K562 (cell line): ENCODE data around the gene WDR31. TPM values are rescaled to one million over a fixed set of nuclear protein-coding genes. Genes with fewer than 3 reads are reported as not detected.

Experiments used
- ARID2 ChIP-seq: fragments of 450-650 bp; IDR thresholded peaks from 2 replicates; pipeline ENCODE4 v1.6.1; 2017; ENCODE audit warnings: antibody characterized with exemption, mild to moderate bottlenecking
- CBX2 ChIP-seq: fragments of 200-600 bp; sonication (generic); IDR thresholded peaks from one replicate; pipeline ENCODE4 v1.6.1; 2012; ENCODE audit warnings: mild to moderate bottlenecking, low read length, inconsistent platforms; ENCODE audit not compliant: insufficient read depth, poor library complexity, severe bottlenecking
- HNRNPLL ChIP-seq: fragments of 200-400 bp; formaldehyde crosslinking; IDR thresholded peaks from 2 replicates; pipeline ENCODE4 v1.6.1; 2017; ENCODE audit warnings: low read length, low read depth, mild to moderate bottlenecking; ENCODE audit not compliant: poor library complexity, severe bottlenecking
- MAFK ChIP-seq: IDR thresholded peaks from 2 replicates; pipeline ENCODE4 v1.6.1; 2011; ENCODE audit warnings: low read length, improper control_type of control experiment
- MXI1 ChIP-seq: IDR thresholded peaks from 2 replicates; pipeline ENCODE4 v1.6.1; 2011; ENCODE audit warnings: low read depth, mild to moderate bottlenecking, improper control_type of control experiment, low read length
- NCOA4 ChIP-seq: fragments of 450-650 bp; IDR thresholded peaks from 2 replicates; pipeline ENCODE4 v1.6.1; 2018; ENCODE audit warnings: mild to moderate bottlenecking; ENCODE audit not compliant: partially characterized antibody
- NUFIP1 ChIP-seq: fragments of 450-650 bp; IDR thresholded peaks from 2 replicates; pipeline ENCODE4 v1.6.1; 2018; ENCODE audit not compliant: partially characterized antibody
- RBM17 ChIP-seq: fragments of 200-400 bp; formaldehyde crosslinking; IDR thresholded peaks from 2 replicates; pipeline ENCODE4 v1.6.1; 2017; ENCODE audit warnings: low read depth, mild to moderate bottlenecking, low read length, borderline replicate concordance
- SMAD4 ChIP-seq: fragments of 250-450 bp; sonication (Bioruptor Pico); conservative IDR thresholded peaks from 2 replicates; pipeline ENCODE4 v1.8.0; 2021; ENCODE audit warnings: inconsistent platforms, mild to moderate bottlenecking, moderate library complexity
- SNRNP70 ChIP-seq: fragments of 200-400 bp; formaldehyde crosslinking; optimal IDR thresholded peaks from 2 replicates; pipeline ENCODE3; 2017; ENCODE audit warnings: low read depth, low read length
- TARDBP ChIP-seq: fragments of 450-650 bp; IDR thresholded peaks from 2 replicates; pipeline ENCODE4 v1.6.1; 2016
- ZNF134 ChIP-seq: fragments of 250-450 bp; sonication (Bioruptor Pico); conservative IDR thresholded peaks from 2 replicates; pipeline ENCODE4 v1.4.0; 2020
- ZNF507 ChIP-seq: conservative IDR thresholded peaks from 2 replicates; pipeline ENCODE4 v1.6.1; 2017; ENCODE audit warnings: missing genetic modification characterization, missing compliant biosample characterization
- ZNF785 ChIP-seq: fragments of 250-450 bp; sonication (Bioruptor Pico); IDR thresholded peaks from 2 replicates; pipeline ENCODE4 v1.4.0; 2020; ENCODE audit warnings: mild to moderate bottlenecking
- polyA plus RNA-seq, 8 experiments: library from polyadenylated mRNA; depleted of rRNA in 4 of 8; stranded (reverse) in 5 of 8; unstranded in 3 of 8; fragments of >200 nt; fragmentation: Nextera tagmentation in 2 of 8; fragmentation: Illumina TruSeq in 1 of 8; extraction: Ambion mirVana in 2 of 8; extraction: Trizol in 1 of 8; gene quantifications; 2 replicates each; pipeline versions ENCODE4 v1.2.1 to v1.2.3, GENCODE V29; 2011 to 2014; ENCODE audit warnings: inconsistent platforms in 1 of 8, missing spikeins in 1 of 8
- total RNA-seq, 7 experiments: library from RNA; depleted of rRNA in 6 of 7; stranded (reverse); fragments of >200 nt in 6 of 7; fragmentation: Illumina TruSeq in 2 of 7; extraction: Trizol in 2 of 7; gene quantifications; 2 replicates each; pipeline versions ENCODE4 v1.2.1 to v1.2.3, GENCODE V29; 2011 to 2021; ENCODE audit warnings: low replicate concordance in 1 of 7
- TF ChIP-seq, protein P1 (sequence below): IDR thresholded peaks from 2 replicates; pipeline ENCODE4 v1.6.1; 2014; ENCODE audit warnings: antibody characterized with exemption
- TF ChIP-seq, protein P2 (sequence below), 2 experiments: fragments of 450-650 bp in 1 of 2; sonication (generic) in 1 of 2; formaldehyde crosslinking in 1 of 2; IDR thresholded peaks; 2 replicates each; pipeline versions ENCODE4 v1.7.1 to v1.9.0; 2016 to 2022; ENCODE audit warnings: inconsistent platforms in 1 of 2, mild to moderate bottlenecking in 1 of 2, missing genetic modification reagents in 1 of 2
- TF ChIP-seq, protein P3 (sequence below): fragments of 250-450 bp; sonication (Bioruptor Pico); IDR thresholded peaks from 2 replicates; pipeline ENCODE4 v1.8.0; 2022; ENCODE audit warnings: moderate library complexity, mild to moderate bottlenecking, inconsistent platforms

Gene WDR31
- total and polyA plus RNA-seq, 9 of the 15 experiments (the other 6 are each of a cell fraction or from before 2014, with no cell fraction given): 0.35 to 1.8 (median 0.95) TPM

DNA sequence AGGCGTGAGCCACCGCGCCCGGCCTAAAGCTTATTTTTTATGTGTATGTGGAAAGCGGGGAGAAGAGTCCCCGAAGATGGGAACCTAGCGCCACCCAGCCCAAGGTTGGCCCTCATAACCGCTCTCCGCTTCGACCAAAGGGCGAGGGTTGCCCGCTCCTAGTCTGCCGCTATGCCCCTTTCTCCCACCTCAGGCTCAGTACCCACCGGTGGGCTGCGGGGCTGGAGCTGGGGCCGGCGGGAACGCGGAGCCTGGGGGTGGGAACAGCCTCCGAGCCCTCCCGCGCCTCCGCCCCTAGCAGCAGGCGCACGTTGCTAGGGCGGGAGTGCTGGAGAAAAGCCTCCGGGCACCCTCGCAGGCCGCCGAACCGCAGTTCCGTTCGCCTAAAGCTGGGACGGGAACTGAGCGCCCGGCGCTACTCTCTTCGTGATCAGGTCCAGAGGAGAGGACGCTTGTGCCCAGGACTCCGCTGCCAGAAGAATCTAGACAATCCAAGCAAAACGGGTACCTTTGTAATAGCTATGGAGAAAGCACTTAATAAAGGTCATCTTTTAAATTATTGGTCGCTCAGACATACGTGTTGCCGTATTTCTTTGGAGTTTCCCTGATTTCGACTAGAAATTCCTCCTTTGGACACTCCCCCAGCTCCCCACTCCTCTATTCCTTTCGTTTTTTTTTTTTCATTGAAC is at the start of gene WDR31 (continued):
- TF ChIP-seq, protein P1, sequence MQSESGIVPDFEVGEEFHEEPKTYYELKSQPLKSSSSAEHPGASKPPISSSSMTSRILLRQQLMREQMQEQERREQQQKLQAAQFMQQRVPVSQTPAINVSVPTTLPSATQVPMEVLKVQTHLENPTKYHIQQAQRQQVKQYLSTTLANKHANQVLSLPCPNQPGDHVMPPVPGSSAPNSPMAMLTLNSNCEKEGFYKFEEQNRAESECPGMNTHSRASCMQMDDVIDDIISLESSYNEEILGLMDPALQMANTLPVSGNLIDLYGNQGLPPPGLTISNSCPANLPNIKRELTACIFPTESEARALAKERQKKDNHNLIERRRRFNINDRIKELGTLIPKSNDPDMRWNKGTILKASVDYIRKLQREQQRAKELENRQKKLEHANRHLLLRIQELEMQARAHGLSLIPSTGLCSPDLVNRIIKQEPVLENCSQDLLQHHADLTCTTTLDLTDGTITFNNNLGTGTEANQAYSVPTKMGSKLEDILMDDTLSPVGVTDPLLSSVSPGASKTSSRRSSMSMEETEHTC: no peak
- TF ChIP-seq RBM17: no peak
- TF ChIP-seq MAFK: no peak
- no peak for TF ChIP-seq ZNF507 (tag)
- no peak for TF ChIP-seq SNRNP70
- TF ChIP-seq SMAD4 (CRISPR knock-in tag): peak; percentile 19; the same call in 1 of the 2 replicates
- TF ChIP-seq ZNF785 (CRISPR knock-in tag): no peak
- TF ChIP-seq, protein P2, sequence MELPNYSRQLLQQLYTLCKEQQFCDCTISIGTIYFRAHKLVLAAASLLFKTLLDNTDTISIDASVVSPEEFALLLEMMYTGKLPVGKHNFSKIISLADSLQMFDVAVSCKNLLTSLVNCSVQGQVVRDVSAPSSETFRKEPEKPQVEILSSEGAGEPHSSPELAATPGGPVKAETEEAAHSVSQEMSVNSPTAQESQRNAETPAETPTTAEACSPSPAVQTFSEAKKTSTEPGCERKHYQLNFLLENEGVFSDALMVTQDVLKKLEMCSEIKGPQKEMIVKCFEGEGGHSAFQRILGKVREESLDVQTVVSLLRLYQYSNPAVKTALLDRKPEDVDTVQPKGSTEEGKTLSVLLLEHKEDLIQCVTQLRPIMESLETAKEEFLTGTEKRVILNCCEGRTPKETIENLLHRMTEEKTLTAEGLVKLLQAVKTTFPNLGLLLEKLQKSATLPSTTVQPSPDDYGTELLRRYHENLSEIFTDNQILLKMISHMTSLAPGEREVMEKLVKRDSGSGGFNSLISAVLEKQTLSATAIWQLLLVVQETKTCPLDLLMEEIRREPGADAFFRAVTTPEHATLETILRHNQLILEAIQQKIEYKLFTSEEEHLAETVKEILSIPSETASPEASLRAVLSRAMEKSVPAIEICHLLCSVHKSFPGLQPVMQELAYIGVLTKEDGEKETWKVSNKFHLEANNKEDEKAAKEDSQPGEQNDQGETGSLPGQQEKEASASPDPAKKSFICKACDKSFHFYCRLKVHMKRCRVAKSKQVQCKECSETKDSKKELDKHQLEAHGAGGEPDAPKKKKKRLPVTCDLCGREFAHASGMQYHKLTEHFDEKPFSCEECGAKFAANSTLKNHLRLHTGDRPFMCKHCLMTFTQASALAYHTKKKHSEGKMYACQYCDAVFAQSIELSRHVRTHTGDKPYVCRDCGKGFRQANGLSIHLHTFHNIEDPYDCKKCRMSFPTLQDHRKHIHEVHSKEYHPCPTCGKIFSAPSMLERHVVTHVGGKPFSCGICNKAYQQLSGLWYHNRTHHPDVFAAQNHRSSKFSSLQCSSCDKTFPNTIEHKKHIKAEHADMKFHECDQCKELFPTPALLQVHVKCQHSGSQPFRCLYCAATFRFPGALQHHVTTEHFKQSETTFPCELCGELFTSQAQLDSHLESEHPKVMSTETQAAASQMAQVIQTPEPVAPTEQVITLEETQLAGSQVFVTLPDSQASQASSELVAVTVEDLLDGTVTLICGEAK (IDR thresholded peaks at IDR 0.05): peak; percentile 93
- TF ChIP-seq, protein P2 (CRISPR knock-in tag; IDR thresholded peaks at IDR 0.05): no peak
- no peak for TF ChIP-seq HNRNPLL
- TF ChIP-seq MXI1: peak; percentile 92
- TF ChIP-seq TARDBP: 0 out of 2 replicates have a peak, but pooled peaks have one; percentile 63
- TF ChIP-seq ZNF134: no peak
- no peak for TF ChIP-seq ARID2
- TF ChIP-seq, protein P3, sequence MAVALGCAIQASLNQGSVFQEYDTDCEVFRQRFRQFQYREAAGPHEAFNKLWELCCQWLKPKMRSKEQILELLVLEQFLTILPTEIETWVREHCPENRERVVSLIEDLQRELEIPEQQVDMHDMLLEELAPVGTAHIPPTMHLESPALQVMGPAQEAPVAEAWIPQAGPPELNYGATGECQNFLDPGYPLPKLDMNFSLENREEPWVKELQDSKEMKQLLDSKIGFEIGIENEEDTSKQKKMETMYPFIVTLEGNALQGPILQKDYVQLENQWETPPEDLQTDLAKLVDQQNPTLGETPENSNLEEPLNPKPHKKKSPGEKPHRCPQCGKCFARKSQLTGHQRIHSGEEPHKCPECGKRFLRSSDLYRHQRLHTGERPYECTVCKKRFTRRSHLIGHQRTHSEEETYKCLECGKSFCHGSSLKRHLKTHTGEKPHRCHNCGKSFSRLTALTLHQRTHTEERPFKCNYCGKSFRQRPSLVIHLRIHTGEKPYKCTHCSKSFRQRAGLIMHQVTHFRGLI: no peak
- no peak for TF ChIP-seq NUFIP1
- TF ChIP-seq NCOA4: no peak
- no peak for TF ChIP-seq CBX2
